IMR-90 (cell line): ENCODE data around the gene CENPV. TPM values are rescaled to one million over a fixed set of nuclear protein-coding genes. Genes with fewer than 3 reads are reported as not detected.

Experiments
- ATAC-seq: fragments of 200-7000 bp; cut with Tn5 transposase; 2 replicates; pipeline ENCODE4 v1.9.1; 2020; ENCODE audit warnings: low read depth, mild to moderate bottlenecking, moderate library complexity
- BruUV-seq: library from RNA; stranded (reverse); fragments of 400-500 nt; replicated peaks from 2 replicates; lab custom pipeline; 2021; lab: Mats Ljungman, UMichigan
- CTCF ChIA-PET: fragments of 300-600 bp; formaldehyde crosslinking; extraction: SDS; loops from one replicate; lab custom pipeline; 2021; ENCODE audit warnings: antibody characterized with exemption; lab: Yijun Ruan, JAX
- POLR2A ChIA-PET: fragments of 300-600 bp; sonication (Branson Sonifier 250); formaldehyde crosslinking; loops from one replicate; lab custom pipeline; 2022; ENCODE audit warnings: antibody characterized with exemption; ENCODE audit not compliant: unreplicated experiment; lab: Charles Lee
- DNase-seq: peaks from one replicate; pipeline ENCODE4 v3.0.0; 2013
- H2AFZ ChIP-seq: replicated peaks from 2 replicates; pipeline ENCODE3; 2013; ENCODE audit warnings: low read length, mild to moderate bottlenecking; ENCODE audit not compliant: poor library complexity
- H2AK5ac ChIP-seq: 2 replicates; pipeline ENCODE4 v1.6.1; 2013; ENCODE audit warnings: low read depth, low read length, inconsistent platforms
- H2AK9ac ChIP-seq: replicated peaks from 2 replicates; pipeline ENCODE3; 2013; ENCODE audit warnings: mild to moderate bottlenecking, low read depth, low read length, moderate library complexity; ENCODE audit not compliant: poor library complexity
- H2BK120ac ChIP-seq: 2 replicates; pipeline ENCODE4 v1.6.1; 2013; ENCODE audit warnings: low read depth, low read length, inconsistent platforms
- H2BK15ac ChIP-seq: 3 replicates; pipeline ENCODE4 v1.6.1; 2013; ENCODE audit warnings: low read depth, low read length, inconsistent platforms
- H2BK20ac ChIP-seq: 2 replicates; pipeline ENCODE4 v1.6.1; 2013; ENCODE audit warnings: low read depth, mild to moderate bottlenecking, inconsistent platforms, low read length, moderate library complexity
- H2BK5ac ChIP-seq: 2 replicates; pipeline ENCODE4 v1.6.1; 2013; ENCODE audit warnings: mild to moderate bottlenecking, low read depth, low read length, inconsistent platforms; ENCODE audit not compliant: poor library complexity, severe bottlenecking
- H3K14ac ChIP-seq: replicated peaks from 2 replicates; pipeline ENCODE4 v1.6.1; 2013; ENCODE audit warnings: low read depth, low read length, inconsistent platforms
- H3K18ac ChIP-seq: 2 replicates; pipeline ENCODE4 v1.6.1; 2013; ENCODE audit warnings: low read depth, low read length, control low read depth
- H3K23ac ChIP-seq: 2 replicates; pipeline ENCODE4 v1.6.1; 2013; ENCODE audit warnings: low read depth, low read length, inconsistent platforms
- H3K27ac ChIP-seq: 2 replicates; pipeline ENCODE4 v1.5.1; 2013; ENCODE audit warnings: mild to moderate bottlenecking, control low read depth, low read length; ENCODE audit not compliant: insufficient read depth
- H3K27me3 ChIP-seq: 2 replicates; pipeline ENCODE4 v1.6.1; 2013; ENCODE audit warnings: low read length; ENCODE audit not compliant: control insufficient read depth, insufficient read depth
- H3K36me3 ChIP-seq: 2 replicates; pipeline ENCODE4 v1.6.1; 2013; ENCODE audit warnings: low read length, mixed read lengths; ENCODE audit not compliant: control insufficient read depth, insufficient read depth
- H3K4ac ChIP-seq: 2 replicates; pipeline ENCODE4 v1.6.1; 2013; ENCODE audit warnings: low read depth, low read length, inconsistent platforms
- H3K4me1 ChIP-seq: 2 replicates; pipeline ENCODE4 v1.6.1; 2013; ENCODE audit warnings: low read length, mixed read lengths; ENCODE audit not compliant: control insufficient read depth, insufficient read depth
- H3K4me2 ChIP-seq: 2 replicates; pipeline ENCODE4 v1.6.1; 2013; ENCODE audit warnings: low read depth, mild to moderate bottlenecking, control low read depth, low read length, moderate library complexity
- H3K4me3 ChIP-seq: 2 replicates; pipeline ENCODE4 v1.5.1; 2013; ENCODE audit warnings: low read depth, mild to moderate bottlenecking, control low read depth, low read length, moderate library complexity; ENCODE audit not compliant: insufficient read depth
- H3K56ac ChIP-seq: 2 replicates; pipeline ENCODE4 v1.6.1; 2013; ENCODE audit warnings: low read length, inconsistent platforms; ENCODE audit not compliant: insufficient read depth; ENCODE audit errors: extremely low read depth
- H3K79me1 ChIP-seq, 2 experiments: 2 replicates each; pipeline ENCODE4 v1.6.1; 2013; ENCODE audit warnings: low read length in 2 of 2, inconsistent platforms in 1 of 2, low read depth in 1 of 2
- H3K9ac ChIP-seq: 2 replicates; pipeline ENCODE4 v1.6.1; 2013; ENCODE audit warnings: low read depth, low read length, control low read depth
- H3K9me1 ChIP-seq: 2 replicates; pipeline ENCODE4 v1.6.1; 2013; ENCODE audit warnings: low read length, inconsistent platforms; ENCODE audit not compliant: insufficient read depth
- H3K9me3 ChIP-seq: 2 replicates; pipeline ENCODE4 v1.6.1; 2013; ENCODE audit warnings: low read length; ENCODE audit not compliant: control insufficient read depth, insufficient read depth
- H4K20me1 ChIP-seq: 2 replicates; pipeline ENCODE4 v1.6.1; 2013; ENCODE audit warnings: low read length, inconsistent platforms; ENCODE audit not compliant: insufficient read depth
- H4K5ac ChIP-seq: 2 replicates; pipeline ENCODE4 v1.6.1; 2013; ENCODE audit warnings: mild to moderate bottlenecking, low read depth, low read length, control low read depth
- H4K8ac ChIP-seq, 2 experiments: 2 replicates each; pipeline ENCODE4 v1.6.1; 2013; ENCODE audit warnings: low read depth in 2 of 2, low read length in 2 of 2, control low read depth in 1 of 2, inconsistent platforms in 1 of 2
- H4K91ac ChIP-seq: 2 replicates; pipeline ENCODE4 v1.6.1; 2013; ENCODE audit warnings: low read depth, low read length, inconsistent platforms; ENCODE audit not compliant: insufficient read depth
- BHLHE40 ChIP-seq: fragments of 150-350 bp; IDR thresholded peaks from 2 replicates; pipeline ENCODE4 v1.6.1; 2016; ENCODE audit warnings: mild to moderate bottlenecking, low read depth, low read length
- CEBPB ChIP-seq: IDR thresholded peaks from 2 replicates; pipeline ENCODE4 v1.6.1; 2012; ENCODE audit warnings: low read depth, low read length, improper control_type of control experiment
- CHD1 ChIP-seq: IDR thresholded peaks from 2 replicates; pipeline ENCODE4 v1.6.1; 2012; ENCODE audit warnings: low read depth, low read length, improper control_type of control experiment
- CTCF ChIP-seq: conservative IDR thresholded peaks from 2 replicates; pipeline ENCODE4 v1.5.1; 2012; ENCODE audit warnings: mild to moderate bottlenecking, low read depth, low read length, improper control_type of control experiment
- FOS ChIP-seq: fragments of 150-350 bp; IDR thresholded peaks from 2 replicates; pipeline ENCODE4 v1.6.1; 2016; ENCODE audit warnings: low read depth, low read length
- MAFK ChIP-seq: IDR thresholded peaks from 2 replicates; pipeline ENCODE4 v1.6.1; 2012; ENCODE audit warnings: low read depth, low read length, improper control_type of control experiment
- MAZ ChIP-seq: IDR thresholded peaks from 2 replicates; pipeline ENCODE4 v1.6.1; 2012; ENCODE audit warnings: low read depth, mild to moderate bottlenecking, low read length, improper control_type of control experiment, moderate library complexity, borderline replicate concordance
- MXI1 ChIP-seq: IDR thresholded peaks from 2 replicates; pipeline ENCODE4 v1.6.1; 2012; ENCODE audit warnings: low read depth, mild to moderate bottlenecking, low read length, moderate library complexity, borderline replicate concordance
- NFE2L2 ChIP-seq: fragments of 150-350 bp; IDR thresholded peaks from 2 replicates; pipeline ENCODE4 v1.6.1; 2016; ENCODE audit warnings: low read depth, mild to moderate bottlenecking, low read length
- POLR2A ChIP-seq: IDR thresholded peaks from 2 replicates; pipeline ENCODE4 v1.6.1; 2012; ENCODE audit warnings: mild to moderate bottlenecking, low read depth, low read length
- RAD21 ChIP-seq: IDR thresholded peaks from 2 replicates; pipeline ENCODE4 v1.6.1; 2012; ENCODE audit warnings: low read length, improper control_type of control experiment
- RCOR1 ChIP-seq: IDR thresholded peaks from 2 replicates; pipeline ENCODE4 v1.6.1; 2012; ENCODE audit warnings: mild to moderate bottlenecking, low read length, improper control_type of control experiment; ENCODE audit not compliant: insufficient replicate concordance
- RFX5 ChIP-seq: IDR thresholded peaks from 2 replicates; pipeline ENCODE4 v1.8.0; 2012; ENCODE audit warnings: low read depth, mild to moderate bottlenecking, low read length, moderate library complexity
- SMC3 ChIP-seq: fragments of 150-350 bp; IDR thresholded peaks from 2 replicates; pipeline ENCODE4 v1.6.1; 2016; ENCODE audit warnings: low read depth, mild to moderate bottlenecking, antibody characterized with exemption, low read length, moderate library complexity
- WGBS, 2 experiments: methylation state at CpG; one replicate each; pipeline versions ENCODE4 v1.1.5 to v1.1.7; 2013; ENCODE audit warnings: missing lambda C conversion rate in 2 of 2; ENCODE audit not compliant: insufficient read length in 1 of 2; ENCODE audit errors: extremely low coverage in 2 of 2; 5-methylcytosine and 5-hydroxymethylcytosine counted together
- dilution Hi-C: fragments of 300-500 bp; cut with HindIII; formaldehyde crosslinking; loops from one replicate; pipeline ENCODE4 v1.14.3; 2018; ENCODE audit warnings: low sequenced_read_pairs; ENCODE audit not compliant: unreplicated experiment
- in situ Hi-C: fragments of 300-500 bp; cut with MboI; formaldehyde crosslinking; loops from 3 replicates; pipeline ENCODE4 v1.14.3; 2019; ENCODE audit warnings: low sequenced_read_pairs, inconsistent platforms, mixed read lengths
- intact Hi-C: fragments of 100-400 bp; cut with micrococcal nuclease; formaldehyde crosslinking; loops from 2 replicates; pipeline ENCODE4 v1.10.0; 2022
- polyA plus RNA-seq, 3 experiments: library from polyadenylated mRNA; depleted of rRNA; stranded (reverse); fragments of >200 nt; gene quantifications; 2 replicates each; pipeline ENCODE4 v1.2.3, GENCODE V29; 2012; ENCODE audit warnings: low replicate concordance in 1 of 3
- total RNA-seq: library from RNA; depleted of rRNA; stranded (reverse); fragments of >200 nt; gene quantifications from 2 replicates; pipeline ENCODE4 v1.2.3, GENCODE V29; 2012
- TF ChIP-seq, protein P1 (sequence below): fragments of 150-350 bp; IDR thresholded peaks from 2 replicates; pipeline ENCODE4 v1.6.1; 2016; ENCODE audit warnings: low read depth, mild to moderate bottlenecking, low read length, moderate library complexity, borderline replicate concordance

CENPV gene
- total and polyA plus RNA-seq, 2 of the 4 experiments (the other 2 are of a cell fraction) = 35.3 to 49.8 TPM

DNA sequence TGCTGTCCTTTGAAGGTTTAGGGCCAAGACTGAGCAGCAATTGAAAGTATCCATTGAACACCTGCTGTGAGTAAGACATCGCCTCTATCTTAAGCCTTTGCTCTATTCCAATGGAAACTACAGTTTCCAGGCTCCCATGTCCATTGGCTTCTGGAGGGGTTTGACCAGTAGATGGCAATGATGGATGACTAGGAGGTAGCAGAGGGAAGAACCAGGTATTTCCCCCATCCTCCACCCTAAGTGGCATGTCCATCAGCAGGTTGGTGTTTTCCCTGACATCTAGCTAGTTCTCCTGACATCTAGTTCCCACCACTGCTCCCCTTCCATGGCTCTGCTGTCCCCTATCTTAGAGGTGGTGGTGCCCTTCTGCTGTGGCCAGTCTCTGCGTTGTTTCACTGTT lies 58.7 kb downstream of the CENPV start:
- POLR2A ChIA-PET = no interaction called here
- Histone ChIP-seq H4K20me1 (no peaks in the 10 kb centered on the region), H3K9me3 (no peaks in the 10 kb centered on the region), H4K91ac (no peak overlapping the region), H3K4ac (no peak overlapping the region), H3K4me2 (no peak overlapping the region), H2BK15ac (no peak overlapping the region), H3K27me3 (no peaks in the 10 kb centered on the region), H3K14ac (no peak overlapping the region), H3K23ac (no peak overlapping the region), H2BK120ac (no peak overlapping the region), H3K4me3 (no peak overlapping the region), H3K9ac (no peak overlapping the region), H3K36me3 (no peaks in the 10 kb centered on the region), H3K79me1 (0 out of 4 replicates have a peak, but pooled peaks cover under 1 to 3% of the 10 kb centered on the region in 2 experiments), H2AK5ac (no peak overlapping the region), H4K5ac (no peak overlapping the region), H3K18ac (no peak overlapping the region), H3K27ac (no peak overlapping the region), H2BK5ac (no peak overlapping the region), H4K8ac (no peak overlapping the region), H2AFZ (no peak overlapping the region), H2BK20ac (no peak overlapping the region), H2AK9ac (no peak overlapping the region), H3K4me1 (peaks cover 2% of the 10 kb centered on the region; the same call in 1 of the 2 replicates), H3K56ac (no peak overlapping the region), H3K9me1 (no peaks in the 10 kb centered on the region)
- dilution Hi-C loops = no loop called here
- intact Hi-C loops = no loop called here
- WGBS, 2 experiments = no CpG with 5 or more reads among the region's 2 CpGs
- no peak for TF ChIP-seq CHD1
- TF ChIP-seq CTCF = no peak
- TF ChIP-seq BHLHE40 = no peak
- TF ChIP-seq, protein P1, sequence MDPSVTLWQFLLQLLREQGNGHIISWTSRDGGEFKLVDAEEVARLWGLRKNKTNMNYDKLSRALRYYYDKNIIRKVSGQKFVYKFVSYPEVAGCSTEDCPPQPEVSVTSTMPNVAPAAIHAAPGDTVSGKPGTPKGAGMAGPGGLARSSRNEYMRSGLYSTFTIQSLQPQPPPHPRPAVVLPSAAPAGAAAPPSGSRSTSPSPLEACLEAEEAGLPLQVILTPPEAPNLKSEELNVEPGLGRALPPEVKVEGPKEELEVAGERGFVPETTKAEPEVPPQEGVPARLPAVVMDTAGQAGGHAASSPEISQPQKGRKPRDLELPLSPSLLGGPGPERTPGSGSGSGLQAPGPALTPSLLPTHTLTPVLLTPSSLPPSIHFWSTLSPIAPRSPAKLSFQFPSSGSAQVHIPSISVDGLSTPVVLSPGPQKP = no peak
- no peak for TF ChIP-seq RFX5
- TF ChIP-seq RAD21 = no peak
- no peak for TF ChIP-seq MAZ
- no peak for TF ChIP-seq MAFK
- no peak for TF ChIP-seq POLR2A
- TF ChIP-seq MXI1 = no peak
- TF ChIP-seq RCOR1 = no peak
- TF ChIP-seq FOS = no peak
- TF ChIP-seq NFE2L2 = no peak
- TF ChIP-seq CEBPB = no peak
- no peak for TF ChIP-seq SMC3
- DNase-seq = no peak
- BruUV-seq = no TSS peak
- CTCF ChIA-PET = no interaction called here
- no peak for ATAC-seq
- in situ Hi-C loops = no loop called here
